Measurements from ENCODE around the gene CDH4.

CDH4 gene

DNA sequence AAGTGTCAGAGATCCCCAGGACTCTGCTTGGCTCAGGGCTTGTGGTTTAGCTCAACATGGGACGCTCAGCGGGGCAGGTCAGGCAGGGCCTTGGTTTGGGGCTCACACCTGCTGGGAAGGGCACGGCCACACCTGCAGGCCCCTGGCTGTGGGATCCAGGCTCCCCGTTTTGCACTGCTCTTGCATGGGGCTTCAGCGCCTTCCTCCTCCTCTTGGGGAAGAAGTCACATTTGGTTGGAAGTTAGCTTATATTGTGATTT, 378.3 kb downstream of the CDH4 start:
- TF ChIP-seq, protein P1, sequence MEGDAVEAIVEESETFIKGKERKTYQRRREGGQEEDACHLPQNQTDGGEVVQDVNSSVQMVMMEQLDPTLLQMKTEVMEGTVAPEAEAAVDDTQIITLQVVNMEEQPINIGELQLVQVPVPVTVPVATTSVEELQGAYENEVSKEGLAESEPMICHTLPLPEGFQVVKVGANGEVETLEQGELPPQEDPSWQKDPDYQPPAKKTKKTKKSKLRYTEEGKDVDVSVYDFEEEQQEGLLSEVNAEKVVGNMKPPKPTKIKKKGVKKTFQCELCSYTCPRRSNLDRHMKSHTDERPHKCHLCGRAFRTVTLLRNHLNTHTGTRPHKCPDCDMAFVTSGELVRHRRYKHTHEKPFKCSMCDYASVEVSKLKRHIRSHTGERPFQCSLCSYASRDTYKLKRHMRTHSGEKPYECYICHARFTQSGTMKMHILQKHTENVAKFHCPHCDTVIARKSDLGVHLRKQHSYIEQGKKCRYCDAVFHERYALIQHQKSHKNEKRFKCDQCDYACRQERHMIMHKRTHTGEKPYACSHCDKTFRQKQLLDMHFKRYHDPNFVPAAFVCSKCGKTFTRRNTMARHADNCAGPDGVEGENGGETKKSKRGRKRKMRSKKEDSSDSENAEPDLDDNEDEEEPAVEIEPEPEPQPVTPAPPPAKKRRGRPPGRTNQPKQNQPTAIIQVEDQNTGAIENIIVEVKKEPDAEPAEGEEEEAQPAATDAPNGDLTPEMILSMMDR (IDR thresholded peaks at IDR 0.05; ENCODE audit: extremely low read depth, missing control alignments): no peak
- DNase-seq (ENCODE audit: low spot score): no peak

DNA sequence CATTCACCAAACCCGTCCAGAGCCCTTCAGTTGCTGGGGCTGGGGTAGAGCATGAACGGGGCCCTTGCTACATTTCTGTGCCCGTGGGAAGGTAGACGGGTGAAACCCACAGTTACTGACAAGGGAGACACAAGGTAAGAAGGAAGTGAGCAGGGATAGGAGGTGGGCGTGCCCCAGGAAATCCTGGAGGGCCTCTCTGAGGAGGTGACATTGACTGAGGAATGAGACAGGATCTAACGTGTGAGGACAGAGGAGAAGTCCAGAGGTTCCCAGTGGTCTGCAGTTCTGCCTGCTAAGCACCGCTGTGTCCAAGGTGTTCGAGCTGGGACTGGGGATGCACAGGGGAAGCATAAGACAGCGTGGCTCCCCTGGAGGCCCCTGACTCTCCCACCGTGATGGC, 378.8 kb downstream of the CDH4 start:
- TF ChIP-seq, protein P1 (IDR thresholded peaks at IDR 0.05; ENCODE audit: extremely low read depth, missing control alignments): no peak
- no peak for DNase-seq (ENCODE audit: low spot score)

DNA sequence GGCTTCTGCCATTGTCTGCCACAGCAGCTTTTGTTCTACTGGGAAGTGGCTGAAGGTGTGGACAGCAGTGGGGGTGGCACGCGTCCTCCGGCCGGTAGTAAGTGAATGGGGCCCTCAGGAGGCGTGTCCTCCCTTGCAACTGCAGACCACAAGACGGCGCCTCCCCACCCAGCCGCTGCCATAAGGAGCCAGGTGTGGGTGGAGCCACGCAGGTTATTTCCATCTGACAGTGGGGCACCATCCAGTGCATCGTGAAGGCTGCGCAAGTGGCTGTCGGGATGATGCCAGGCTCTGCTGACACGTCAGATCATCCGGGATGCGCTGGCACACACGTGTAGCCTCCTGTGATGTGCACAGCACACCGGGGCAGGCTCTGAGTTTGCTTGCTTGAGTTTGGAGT, 379.7 kb downstream of the CDH4 start:
- no peak for DNase-seq (ENCODE audit: low spot score)
- TF ChIP-seq, protein P1 (IDR thresholded peaks at IDR 0.05; ENCODE audit: extremely low read depth, missing control alignments): no peak

DNA sequence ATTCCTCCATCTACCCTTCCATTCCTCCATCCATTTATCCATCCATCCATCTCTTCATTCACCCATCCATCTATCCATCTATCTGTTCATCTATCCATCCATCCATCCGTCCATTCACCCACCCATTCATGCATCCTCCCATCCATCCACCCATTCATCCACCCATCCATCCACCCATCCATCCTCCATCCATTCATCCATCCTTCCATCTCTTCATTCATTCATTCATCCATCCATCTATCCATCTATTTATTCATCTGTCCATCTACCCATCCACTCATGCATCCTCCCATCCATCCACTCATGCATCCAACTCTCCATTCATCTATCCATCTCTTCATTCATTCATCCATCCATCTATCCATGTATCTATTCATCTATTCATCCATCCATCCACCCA, 380.9 kb downstream of the CDH4 start:
- DNase-seq (ENCODE audit: low spot score): no peak
- TF ChIP-seq, protein P1 (IDR thresholded peaks at IDR 0.05; ENCODE audit: extremely low read depth, missing control alignments): no peak

DNA sequence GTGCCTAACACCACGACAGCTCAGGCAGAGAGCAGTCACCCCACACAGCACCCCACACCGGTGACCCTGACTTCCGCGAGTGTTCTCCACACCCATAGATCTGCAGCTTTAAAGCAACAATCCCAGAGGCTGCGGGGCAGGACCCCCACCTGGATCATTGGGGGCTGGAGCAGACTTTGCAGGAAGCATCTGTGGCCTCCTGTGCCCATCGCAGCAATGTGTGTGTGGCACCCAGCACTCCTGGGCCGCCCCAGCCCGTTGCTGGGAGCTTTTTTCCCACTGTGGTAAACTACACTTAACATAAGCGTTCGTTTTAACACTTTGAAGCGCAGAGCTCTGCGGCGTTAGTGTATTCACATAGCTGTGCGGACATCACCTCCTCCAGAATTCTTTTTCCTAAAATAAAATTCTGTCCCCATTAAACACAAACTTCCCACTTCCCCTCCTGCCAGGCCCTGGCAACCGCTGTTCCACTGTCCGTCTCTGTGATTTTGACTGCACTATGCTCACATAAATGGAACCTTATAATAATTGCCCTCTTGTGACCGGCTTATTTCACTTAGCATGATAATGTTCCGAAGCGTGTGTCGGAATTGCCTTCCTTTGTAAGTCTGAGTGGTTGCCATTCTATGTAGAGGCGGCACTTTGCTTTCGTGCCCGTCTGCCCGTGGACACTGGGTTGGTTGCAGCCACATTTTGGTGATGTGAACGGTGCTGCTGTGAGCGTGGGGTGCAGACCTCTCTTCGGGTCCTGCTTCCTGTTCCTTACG, 382.5 kb downstream of the CDH4 start:
- DNase-seq (ENCODE audit: low spot score): no peak
- TF ChIP-seq, protein P1 (IDR thresholded peaks at IDR 0.05; ENCODE audit: extremely low read depth, missing control alignments): no peak

DNA sequence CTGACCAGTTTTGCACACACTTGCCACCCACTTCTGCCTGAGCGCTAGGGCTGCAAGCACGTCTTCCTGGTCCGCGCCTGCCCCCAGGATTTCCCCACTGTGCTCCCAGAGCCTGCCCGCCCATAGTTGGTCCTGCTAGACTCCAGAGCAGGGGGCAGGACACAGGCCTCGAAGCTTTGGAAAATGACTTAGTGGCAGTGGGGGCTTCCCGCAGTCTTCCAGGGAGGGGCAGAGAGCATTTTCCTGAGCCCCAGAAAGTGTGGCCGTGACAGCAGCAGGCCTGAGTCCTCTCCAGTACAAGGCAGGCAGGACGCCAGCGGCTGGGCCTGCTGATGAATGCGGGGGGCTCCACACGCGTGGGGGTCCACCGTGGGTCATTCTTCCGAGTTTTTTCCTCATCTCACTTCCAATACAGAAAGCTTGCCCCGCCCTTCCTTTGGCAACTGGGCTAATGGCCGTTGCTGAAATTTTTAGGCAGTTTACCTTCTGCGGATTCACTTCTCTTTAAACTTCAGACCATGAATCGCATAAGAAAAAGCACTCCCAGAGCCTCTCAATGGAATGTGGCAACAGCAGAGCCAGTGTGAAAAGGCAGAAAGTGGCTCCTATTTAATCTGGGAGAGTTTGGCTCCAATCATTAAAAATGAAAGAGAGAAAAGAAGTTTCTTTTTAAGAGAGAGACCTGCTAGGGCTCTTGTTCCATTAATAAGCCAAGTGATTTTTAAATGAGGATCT, 383.8 kb downstream of the CDH4 start:
- TF ChIP-seq, protein P1 (IDR thresholded peaks at IDR 0.05; ENCODE audit: extremely low read depth, missing control alignments): no peak
- DNase-seq (ENCODE audit: low spot score): no peak

DNA sequence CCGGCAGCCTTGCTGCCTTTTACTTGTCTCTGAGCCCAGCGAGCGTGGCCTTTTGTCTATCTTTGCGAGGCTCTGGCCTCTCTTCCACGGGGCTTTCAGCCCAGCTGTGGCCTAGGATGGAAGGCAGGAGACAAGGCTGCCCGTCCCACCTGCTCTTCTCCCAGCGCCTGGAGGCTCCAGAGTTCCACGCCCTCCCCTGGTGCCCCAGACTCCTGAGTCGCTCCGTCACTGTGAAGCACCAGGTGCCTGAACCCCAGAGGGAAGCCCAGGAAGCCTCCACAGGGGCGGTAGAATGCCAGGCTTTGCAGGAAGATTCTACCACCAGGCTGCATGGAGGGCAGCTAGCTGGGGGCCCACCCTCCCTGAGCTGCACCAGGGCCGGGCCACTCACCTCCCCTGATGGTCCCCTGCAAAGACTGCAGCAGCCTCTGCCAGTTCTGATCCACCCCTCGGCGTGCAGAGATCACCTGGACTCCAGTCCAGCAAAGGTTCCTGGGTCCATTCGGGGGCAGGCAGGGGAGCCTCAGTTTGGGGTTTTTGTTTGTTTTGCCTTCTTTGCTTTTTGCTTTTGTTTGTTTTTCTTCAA, 384.6 kb downstream of the CDH4 start:
- TF ChIP-seq, protein P1 (IDR thresholded peaks at IDR 0.05; ENCODE audit: extremely low read depth, missing control alignments): no peak
- no peak for DNase-seq (ENCODE audit: low spot score)

Measured in GM20000 (cell line).